ENCODE results near the gene C2orf80. TPM values are rescaled to one million over a fixed set of nuclear protein-coding genes. Genes with fewer than 3 reads are reported as not detected.
A peak's percentile ranks its signal among the peaks of the same experiment; 100 is the strongest.
"Not testable (repeated sequence)": the region's sequence is repeated elsewhere in the genome, so short reads cannot be mapped to it uniquely, and the experiment has no call there.

Gene C2orf80
- total RNA-seq, 4 donors from 2014 or later = not detected

GRCh38 chr2:208128136-208128535 is 61.7 kb downstream of the C2orf80 start:
- no peak overlapping the region for H3K27ac ChIP-seq (replicated peaks in 1 of 4)
- no peak for TF ChIP-seq POLR2A (IDR thresholded peaks at IDR 0.05; ENCODE audit: low read depth)
- no peak for TF ChIP-seq EP300 (IDR thresholded peaks at IDR 0.05)
- no peak for TF ChIP-seq POLR2AphosphoS5 (IDR thresholded peaks at IDR 0.05)
- no peak for TF ChIP-seq CTCF (IDR thresholded peaks at IDR 0.05)
- H3K9me3 ChIP-seq = no peaks in the 10 kb centered on the region
- no peak for DNase-seq (ENCODE audit: extremely low spot score)
- intact Hi-C loops (cut with DNase I) = no loop called here
- H3K36me3 ChIP-seq = no peaks in the 10 kb centered on the region
- peaks cover 0 to 25% (median 2%) of the 10 kb centered on the region in 4 donors for H3K27me3 ChIP-seq
- WGBS = 97% methylated on average over 12 of the region's 12 CpGs
- H3K4me1 ChIP-seq = peaks cover 5 to 8% (median 7%) of the 10 kb centered on the region in 4 donors
- H3K4me3 ChIP-seq = no peak overlapping the region

- DNase-seq (ENCODE audit: extremely low spot score) = no peak
- WGBS = 95% methylated on average over 4 of the region's 4 CpGs
- H3K27ac ChIP-seq (replicated peaks in 1 of 4) = no peak overlapping the region
- no peak overlapping the region for H3K4me3 ChIP-seq
- intact Hi-C loops (cut with DNase I) = no loop called here
- H3K36me3 ChIP-seq = no peaks in the 10 kb centered on the region
- peaks cover 5 to 8% (median 7%) of the 10 kb centered on the region in 4 donors for H3K4me1 ChIP-seq
- TF ChIP-seq POLR2A (IDR thresholded peaks at IDR 0.05; ENCODE audit: low read depth) (no peak), POLR2AphosphoS5 (IDR thresholded peaks at IDR 0.05) (no peak), EP300 (IDR thresholded peaks at IDR 0.05) (no peak)
- no peaks in the 10 kb centered on the region for H3K9me3 ChIP-seq
- H3K27me3 ChIP-seq = peaks cover 0 to 25% (median 2%) of the 10 kb centered on the region in 4 donors
These were observed 62.7 kb downstream of the C2orf80 start for GRCh38 chr2:208127090-208127489.

GRCh38 chr2:208125251-208125650 is 64.6 kb downstream of the C2orf80 start:
- H3K27ac ChIP-seq (replicated peaks in 1 of 4) = no peak overlapping the region
- intact Hi-C loops (cut with DNase I) = no loop called here
- WGBS = 90% methylated on average over 4 of the region's 4 CpGs

GRCh38 chr2:208124013-208124715 is 65.7 kb downstream of the C2orf80 start, which contains the start of gene CRYGD:
CRYGD (minus strand) TSS chr2:208124524; CDS start chr2:208124473, 51 bp downstream.
- H3K9me3 ChIP-seq; intact Hi-C loops (cut with DNase I); H3K36me3 ChIP-seq; DNase-seq (ENCODE audit: extremely low spot score); H3K27ac ChIP-seq (replicated peaks in 1 of 4); H3K4me1 ChIP-seq: not testable (repeated sequence)
- Histone ChIP-seq H3K4me3 (peak within 1 kb of the TSS; percentile 11 to 38 (median 30)), H3K27me3 (peaks cover 0 to 25% (median 2%) of the 10 kb centered on the region in 4 donors)
- WGBS = 22% methylated on average over 35 of the region's 46 CpGs

More at GRCh38 chr2:208125251-208125650, 64.6 kb downstream of the C2orf80 start:
- no peak overlapping the region for H3K4me3 ChIP-seq
- peaks cover 5 to 8% (median 7%) of the 10 kb centered on the region in 4 donors for H3K4me1 ChIP-seq
- no peak for DNase-seq (ENCODE audit: extremely low spot score)
- peaks cover 0 to 25% (median 2%) of the 10 kb centered on the region in 4 donors for H3K27me3 ChIP-seq
- H3K36me3 ChIP-seq = no peaks in the 10 kb centered on the region
- TF ChIP-seq POLR2A (IDR thresholded peaks at IDR 0.05; ENCODE audit: low read depth) = no peak
- TF ChIP-seq POLR2AphosphoS5 (IDR thresholded peaks at IDR 0.05) = no peak
- TF ChIP-seq EP300 (IDR thresholded peaks at IDR 0.05) = no peak
- no peak for TF ChIP-seq CTCF (IDR thresholded peaks at IDR 0.05)
- H3K9me3 ChIP-seq = no peaks in the 10 kb centered on the region

GRCh38 chr2:208122248-208122647 is 67.6 kb downstream of the C2orf80 start:
- peaks cover 0 to 25% (median 2%) of the 10 kb centered on the region in 4 donors for H3K27me3 ChIP-seq
- 100% methylated on average over 1 of the region's 1 CpG for WGBS
- TF ChIP-seq POLR2A (IDR thresholded peaks at IDR 0.05; ENCODE audit: low read depth) = no peak
- TF ChIP-seq EP300 (IDR thresholded peaks at IDR 0.05) = no peak
- TF ChIP-seq POLR2AphosphoS5 (IDR thresholded peaks at IDR 0.05) = no peak
- TF ChIP-seq CTCF (IDR thresholded peaks at IDR 0.05) = no peak
- H3K27ac ChIP-seq (replicated peaks in 1 of 4) = no peak overlapping the region
- no peaks in the 10 kb centered on the region for H3K9me3 ChIP-seq
- intact Hi-C loops (cut with DNase I) = no loop called here
- H3K4me1 ChIP-seq = peaks cover 5 to 8% (median 7%) of the 10 kb centered on the region in 4 donors
- DNase-seq (ENCODE audit: extremely low spot score) = no peak
- no peak overlapping the region for H3K4me3 ChIP-seq
- H3K36me3 ChIP-seq = no peaks in the 10 kb centered on the region
